ENCODE results near the gene KCNIP4. TPM values are rescaled to one million over a fixed set of nuclear protein-coding genes. Genes with fewer than 3 reads are reported as not detected.

KCNIP4 gene
- total and polyA plus RNA-seq, 11 donors, result 0.19 TPM; not detected in 10

DNA sequence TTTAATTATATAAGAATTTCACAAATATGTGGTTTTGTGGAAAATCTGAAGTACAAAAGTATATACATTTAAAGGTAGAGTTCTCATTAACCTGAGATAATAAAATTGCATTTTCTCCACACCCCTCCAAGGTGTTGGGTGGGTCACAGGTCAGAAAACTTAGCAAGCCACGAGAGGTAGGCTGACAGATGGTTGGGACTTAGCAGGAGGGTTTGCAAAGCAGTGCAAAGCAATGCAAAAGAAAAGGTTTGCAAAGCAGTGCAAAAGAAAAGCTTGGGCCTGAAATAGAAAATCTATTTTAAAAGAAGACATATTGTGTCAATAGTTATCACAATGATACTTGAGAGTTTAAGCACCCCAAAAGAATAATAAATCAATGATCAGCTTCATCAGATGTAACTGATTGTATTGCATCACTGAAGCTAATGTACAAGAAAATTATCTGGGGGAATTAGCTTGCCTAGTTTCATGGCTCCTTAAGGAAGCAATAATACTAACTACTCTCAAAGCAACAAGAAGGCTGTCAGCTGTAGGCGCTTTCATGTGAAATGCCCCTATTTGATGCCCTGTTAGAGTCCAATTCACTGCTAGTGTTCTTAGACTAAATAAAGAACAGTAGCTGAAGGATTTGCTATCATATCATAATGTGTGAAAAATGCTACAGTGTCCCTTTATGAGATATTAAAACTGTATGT is 319.5 kb downstream of the KCNIP4 start:
- WGBS, 4 donors, result 19 to 49% (median 25%) methylated on average over 2 of the region's 2 CpGs
- TF ChIP-seq, protein P1, sequence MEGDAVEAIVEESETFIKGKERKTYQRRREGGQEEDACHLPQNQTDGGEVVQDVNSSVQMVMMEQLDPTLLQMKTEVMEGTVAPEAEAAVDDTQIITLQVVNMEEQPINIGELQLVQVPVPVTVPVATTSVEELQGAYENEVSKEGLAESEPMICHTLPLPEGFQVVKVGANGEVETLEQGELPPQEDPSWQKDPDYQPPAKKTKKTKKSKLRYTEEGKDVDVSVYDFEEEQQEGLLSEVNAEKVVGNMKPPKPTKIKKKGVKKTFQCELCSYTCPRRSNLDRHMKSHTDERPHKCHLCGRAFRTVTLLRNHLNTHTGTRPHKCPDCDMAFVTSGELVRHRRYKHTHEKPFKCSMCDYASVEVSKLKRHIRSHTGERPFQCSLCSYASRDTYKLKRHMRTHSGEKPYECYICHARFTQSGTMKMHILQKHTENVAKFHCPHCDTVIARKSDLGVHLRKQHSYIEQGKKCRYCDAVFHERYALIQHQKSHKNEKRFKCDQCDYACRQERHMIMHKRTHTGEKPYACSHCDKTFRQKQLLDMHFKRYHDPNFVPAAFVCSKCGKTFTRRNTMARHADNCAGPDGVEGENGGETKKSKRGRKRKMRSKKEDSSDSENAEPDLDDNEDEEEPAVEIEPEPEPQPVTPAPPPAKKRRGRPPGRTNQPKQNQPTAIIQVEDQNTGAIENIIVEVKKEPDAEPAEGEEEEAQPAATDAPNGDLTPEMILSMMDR (IDR thresholded peaks at IDR 0.05), result no peak
- no peak for TF ChIP-seq POLR2A (IDR thresholded peaks at IDR 0.05)
- intact Hi-C loops (cut with DNase I), result no loop called here

DNA sequence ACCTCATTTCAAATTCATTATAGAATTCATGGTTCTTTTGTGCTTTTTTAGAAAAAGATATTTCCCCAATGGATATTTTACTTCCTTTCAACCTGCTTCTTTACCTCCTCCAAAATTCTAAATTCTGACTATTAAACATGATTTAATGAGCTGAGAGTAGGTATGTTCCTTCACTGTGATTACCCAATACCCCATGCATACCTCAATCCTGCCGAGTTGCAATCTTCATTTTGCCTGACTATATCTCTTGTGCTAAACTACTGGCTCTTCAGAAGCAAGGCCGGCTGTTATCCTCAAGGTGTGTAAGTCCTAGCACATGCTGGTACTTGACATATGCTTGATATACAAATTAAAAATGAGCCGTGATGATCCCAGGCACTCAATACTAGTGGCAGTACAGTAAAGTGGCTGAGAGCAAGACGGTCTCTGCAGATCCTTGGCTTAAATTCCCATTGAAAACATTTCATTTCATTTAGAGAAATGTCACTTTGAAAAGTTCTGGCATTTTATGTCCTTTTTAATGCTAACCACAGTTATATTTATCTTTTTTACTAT is 320.4 kb downstream of the KCNIP4 start:
- 70 to 82% (median 74%) methylated on average over 4 of the region's 4 CpGs for WGBS, 4 donors
- H3K4me1 ChIP-seq, result no peaks in the 10 kb centered on the region
- peaks cover 0 to 3% (median 0%) of the 10 kb centered on the region in 12 donors for H3K9me3 ChIP-seq
- H3K27ac ChIP-seq, result no peak overlapping the region
- intact Hi-C loops (cut with DNase I), result no loop called here
- H3K27me3 ChIP-seq, result no peaks in the 10 kb centered on the region
- TF ChIP-seq, protein P1 (IDR thresholded peaks at IDR 0.05), result no peak
- TF ChIP-seq POLR2A (IDR thresholded peaks at IDR 0.05), result no peak
- no peaks in the 10 kb centered on the region for H3K36me3 ChIP-seq
- DNase-seq (no peak), ATAC-seq (no peak)
- no peak overlapping the region for H3K4me3 ChIP-seq

More for the DNA sequence above, 319.5 kb downstream of the KCNIP4 start:
- ATAC-seq (no peak), DNase-seq (no peak)
- Histone ChIP-seq H3K4me1 (no peaks in the 10 kb centered on the region), H3K27ac (no peak overlapping the region), H3K4me3 (no peak overlapping the region), H3K36me3 (no peaks in the 10 kb centered on the region), H3K9me3 (peaks cover 0 to 3% (median 0%) of the 10 kb centered on the region in 12 donors), H3K27me3 (no peaks in the 10 kb centered on the region)

DNA sequence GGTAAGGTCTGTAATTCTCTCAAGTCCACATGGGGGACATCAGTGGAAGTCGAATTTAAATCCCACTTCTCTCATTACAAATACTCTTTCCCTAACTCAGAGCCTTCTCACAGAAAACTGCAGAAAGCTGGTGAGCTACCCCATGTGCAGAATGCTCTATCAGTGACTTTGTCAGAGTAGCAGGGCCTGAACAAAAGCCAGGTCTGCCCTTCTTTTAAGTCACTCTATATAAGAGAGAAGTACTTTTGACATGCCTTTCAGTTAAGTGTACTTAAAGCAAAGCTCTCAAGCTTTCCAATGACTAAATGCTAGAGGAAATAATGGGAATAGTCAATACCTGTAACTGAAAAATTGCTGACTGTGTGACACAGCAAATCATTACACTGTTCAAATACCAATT is 323.1 kb downstream of the KCNIP4 start:
- H3K9me3 ChIP-seq, result peaks cover 0 to 3% (median 0%) of the 10 kb centered on the region in 12 donors
- ATAC-seq (no peak), DNase-seq (no peak)
- intact Hi-C loops (cut with DNase I), result no loop called here
- H3K27me3 ChIP-seq, result no peaks in the 10 kb centered on the region
- H3K36me3 ChIP-seq, result no peaks in the 10 kb centered on the region
- TF ChIP-seq POLR2A (IDR thresholded peaks at IDR 0.05), result no peak
- TF ChIP-seq, protein P1 (IDR thresholded peaks at IDR 0.05), result no peak
- WGBS, 4 donors, result 46 to 54% (median 51%) methylated on average over 1 of the region's 1 CpG
- H3K27ac ChIP-seq, result no peak overlapping the region
- H3K4me3 ChIP-seq, result no peak overlapping the region
- H3K4me1 ChIP-seq, result no peaks in the 10 kb centered on the region

DNA sequence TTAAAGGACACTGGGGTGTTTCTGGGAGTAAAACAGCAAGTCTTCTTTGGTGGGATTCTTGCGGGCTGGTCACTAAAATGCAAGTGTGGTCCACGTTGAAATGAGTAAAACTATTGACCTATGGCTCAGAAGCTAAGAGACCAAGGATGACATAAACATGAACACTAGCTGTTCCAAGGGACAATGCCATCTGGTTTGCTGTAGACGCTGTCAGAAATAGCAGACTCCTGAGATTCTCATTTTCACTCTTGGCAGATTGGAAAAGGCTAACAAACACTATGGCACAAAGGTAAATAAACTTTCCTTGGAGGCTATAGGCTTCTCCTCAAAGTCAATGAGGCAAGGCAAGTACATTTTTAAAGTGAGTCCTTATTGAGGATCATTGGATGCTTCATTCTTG is 343.6 kb downstream of the KCNIP4 start:
- Histone ChIP-seq H3K4me1 (no peaks in the 10 kb centered on the region), H3K36me3 (no peaks in the 10 kb centered on the region), H3K4me3 (no peak overlapping the region), H3K9me3 (no peaks in the 10 kb centered on the region), H3K27ac (no peak overlapping the region), H3K27me3 (no peaks in the 10 kb centered on the region)
- DNase-seq (no peak), ATAC-seq (no peak)
- 76 to 81% (median 77%) methylated on average over 3 of the region's 3 CpGs for WGBS, 4 donors
- intact Hi-C loops (cut with DNase I), result no loop called here
- TF ChIP-seq, protein P1 (IDR thresholded peaks at IDR 0.05), result no peak
- TF ChIP-seq POLR2A (IDR thresholded peaks at IDR 0.05), result no peak

Data from heart left ventricle (tissue), 16 donors.